ENCODE data around the gene PDLIM5. TPM values are rescaled to one million over a fixed set of nuclear protein-coding genes. Genes with fewer than 3 reads are reported as not detected.

The PDLIM5 gene
- total RNA-seq, 4 donors from 2014 or later: 62.9 to 133 (median 110) TPM

- in situ Hi-C loops (cut with MboI; ENCODE audit: low pct_ligation_motif_present in 1 of 4, low pct_unique_long_range_greater_than_20kb in 1 of 4, low sequenced_read_pairs in 3 of 4): no loop called here
- peaks cover 6 to 48% (median 24%) of the 10 kb centered on the region in 4 donors for H3K4me1 ChIP-seq
Measured at GRCh38 chr4:94451051-94451694, 569 bp upstream of the PDLIM5 start.

GRCh38 chr4:94452476-94453371 lies 982 bp downstream of the PDLIM5 start:
- DNase-seq: peak; percentile 92
- intact Hi-C loops (cut with DNase I; ENCODE audit: low total_unique reads): loop anchor here (5.0 to 10.0 kb wide), 2 partner anchors 70 to 142 kb away; no protein-coding TSS in a partner anchor
- Histone ChIP-seq H3K27ac (peak overlapping the region; percentile 97 to 100 (median 99)), H3K27me3 (no peaks in the 10 kb centered on the region), H3K36me3 (peaks cover 0 to 7% (median 0%) of the 10 kb centered on the region in 4 donors), H3K4me3 (peak overlapping the region; percentile 84 to 100 (median 94)), H3K9me3 (no peaks in the 10 kb centered on the region), H3K4me1 (peaks cover 12 to 61% (median 28%) of the 10 kb centered on the region in 4 donors)
- WGBS, 2 donors (ENCODE audit: low coverage in 1 of 2): 3 to 4% methylated on average over 12 to 26 of the region's 26 CpGs
- in situ Hi-C loops (cut with MboI; ENCODE audit: low pct_ligation_motif_present in 1 of 4, low pct_unique_long_range_greater_than_20kb in 1 of 4, low sequenced_read_pairs in 3 of 4): no loop called here
- peak; percentile 76 for TF ChIP-seq POLR2A (IDR thresholded peaks at IDR 0.05)
- no peak for TF ChIP-seq CTCF (IDR thresholded peaks at IDR 0.05)
- peak; percentile 88 to 93 (median 92) for TF ChIP-seq POLR2AphosphoS5 (IDR thresholded peaks at IDR 0.05)
- peak; percentile 42 for TF ChIP-seq EP300 (IDR thresholded peaks at IDR 0.05; ENCODE audit: low read depth)

More at GRCh38 chr4:94451051-94451694, 569 bp upstream of the PDLIM5 start:
- peak overlapping the region; percentile 24 to 100 (median 94) for H3K4me3 ChIP-seq
- no peak for TF ChIP-seq EP300 (IDR thresholded peaks at IDR 0.05; ENCODE audit: low read depth)
- no peak for TF ChIP-seq POLR2A (IDR thresholded peaks at IDR 0.05)
- no peak for TF ChIP-seq CTCF (IDR thresholded peaks at IDR 0.05)
- H3K36me3 ChIP-seq: peaks cover 0 to 5% (median 0%) of the 10 kb centered on the region in 4 donors
- no peak for DNase-seq
- 0 to 6% methylated on average over 7 to 16 of the region's 16 CpGs for WGBS, 2 donors (ENCODE audit: low coverage in 1 of 2)
- H3K9me3 ChIP-seq: no peaks in the 10 kb centered on the region
- H3K27me3 ChIP-seq: no peaks in the 10 kb centered on the region
- H3K27ac ChIP-seq: peak overlapping the region; percentile 97 to 100 (median 99)
- intact Hi-C loops (cut with DNase I; ENCODE audit: low total_unique reads): loop anchor here (5.0 to 10.0 kb wide), 2 partner anchors 71 to 144 kb away; no protein-coding TSS in a partner anchor

GRCh38 chr4:94453391-94453963 lies 1.7 kb downstream of the PDLIM5 start:
- Histone ChIP-seq H3K36me3 (peaks cover 0 to 7% (median 0%) of the 10 kb centered on the region in 4 donors), H3K4me3 (peak overlapping the region; percentile 84 to 100 (median 94)), H3K4me1 (peaks cover 16 to 63% (median 35%) of the 10 kb centered on the region in 4 donors), H3K9me3 (no peaks in the 10 kb centered on the region), H3K27me3 (no peaks in the 10 kb centered on the region), H3K27ac (peak overlapping the region; percentile 97 to 100 (median 99))
- 28 to 40% methylated on average over 7 of the region's 7 CpGs for WGBS, 2 donors (ENCODE audit: low coverage in 1 of 2)
- TF ChIP-seq EP300 (IDR thresholded peaks at IDR 0.05; ENCODE audit: low read depth) (no peak), POLR2A (IDR thresholded peaks at IDR 0.05) (peak; percentile 79), POLR2AphosphoS5 (IDR thresholded peaks at IDR 0.05) (peak in 2 of 3 donors; percentile 63 to 87), CTCF (IDR thresholded peaks at IDR 0.05) (peak in 2 of 5 experiments; percentile 5 to 54)
- intact Hi-C loops (cut with DNase I; ENCODE audit: low total_unique reads): loop anchor here (5.0 to 10.0 kb wide), 2 partner anchors 69 to 141 kb away; no protein-coding TSS in a partner anchor
- in situ Hi-C loops (cut with MboI; ENCODE audit: low pct_ligation_motif_present in 1 of 4, low pct_unique_long_range_greater_than_20kb in 1 of 4, low sequenced_read_pairs in 3 of 4): no loop called here
- DNase-seq: no peak

Data from transverse colon (tissue), 4 donors.